OCI-LY7 (cell line): Measurements from ENCODE around the gene L1TD1. TPM values are rescaled to one million over a fixed set of nuclear protein-coding genes. Genes with fewer than 3 reads are reported as not detected.

Experiments
- BruUV-seq: library from RNA; stranded (reverse); fragments of 400-500 nt; replicated peaks from 2 replicates; lab custom pipeline; 2021; lab: Mats Ljungman, UMichigan
- CTCF ChIA-PET: fragments of 300-600 bp; sonication (Branson Sonifier 250); formaldehyde crosslinking; loops from one replicate; lab custom pipeline; 2022; ENCODE audit warnings: antibody characterized with exemption; ENCODE audit not compliant: unreplicated experiment; lab: Charles Lee
- POLR2A ChIA-PET: fragments of 300-600 bp; sonication (Branson Sonifier 250); formaldehyde crosslinking; loops from one replicate; lab custom pipeline; 2022; ENCODE audit warnings: antibody characterized with exemption; lab: Charles Lee
- DNase-seq: peaks from one replicate; pipeline ENCODE4 v3.0.0-alpha.2; 2015; ENCODE audit warnings: low spot score
- H2AFZ ChIP-seq: fragments of 200-600 bp; sonication (generic), shearing (Covaris generic); 2 replicates; pipeline ENCODE4 v1.6.1; 2014; ENCODE audit warnings: mild to moderate bottlenecking, antibody characterized with exemption, low read length, moderate library complexity
- H3K27ac ChIP-seq: fragments of 200-600 bp; sonication (generic); 2 replicates; pipeline ENCODE4 v1.5.1; 2014; ENCODE audit warnings: mixed run types, low read depth, mild to moderate bottlenecking, moderate library complexity, low read length, inconsistent platforms; ENCODE audit not compliant: poor library complexity, severe bottlenecking
- H3K36me3 ChIP-seq: fragments of 200-600 bp; sonication (generic); 2 replicates; pipeline ENCODE4 v1.6.1; 2014; ENCODE audit warnings: mild to moderate bottlenecking, antibody characterized with exemption, low read length, moderate library complexity, mixed read lengths; ENCODE audit not compliant: insufficient read depth
- H3K4me1 ChIP-seq: fragments of 200-600 bp; sonication (generic); 2 replicates; pipeline ENCODE4 v1.5.1; 2014; ENCODE audit warnings: mild to moderate bottlenecking, low read length; ENCODE audit not compliant: insufficient read depth, poor library complexity, severe bottlenecking
- H3K4me2 ChIP-seq: fragments of 200-600 bp; sonication (generic); 2 replicates; pipeline ENCODE4 v1.6.1; 2014; ENCODE audit warnings: mild to moderate bottlenecking, low read length
- H3K4me3 ChIP-seq: fragments of 200-600 bp; sonication (generic); 2 replicates; pipeline ENCODE4 v1.5.1; 2014; ENCODE audit warnings: mild to moderate bottlenecking, low read depth, low read length; ENCODE audit not compliant: poor library complexity, severe bottlenecking
- H3K79me2 ChIP-seq: fragments of 200-600 bp; sonication (generic); 2 replicates; pipeline ENCODE4 v1.6.1; 2016; ENCODE audit warnings: low read depth, mild to moderate bottlenecking, low read length, moderate library complexity, mixed read lengths; ENCODE audit not compliant: insufficient read depth
- H3K9me2 ChIP-seq: fragments of 200-600 bp; sonication (generic); 2 replicates; pipeline ENCODE4 v1.6.1; 2016; ENCODE audit warnings: mild to moderate bottlenecking, low read length, mixed read lengths; ENCODE audit not compliant: insufficient read depth
- H3K9me3 ChIP-seq: fragments of 200-600 bp; sonication (generic); 2 replicates; pipeline ENCODE4 v1.6.1; 2014; ENCODE audit warnings: mild to moderate bottlenecking, mixed run types, low read length, mixed read lengths
- H4K20me1 ChIP-seq: fragments of 200-600 bp; sonication (generic); 2 replicates; pipeline ENCODE4 v1.6.1; 2014; ENCODE audit warnings: mild to moderate bottlenecking, antibody characterized with exemption, low read length, moderate library complexity, mixed read lengths; ENCODE audit not compliant: insufficient read depth
- CTCF ChIP-seq: fragments of 200-600 bp; sonication (generic); conservative IDR thresholded peaks from 2 replicates; pipeline ENCODE4 v1.5.1; 2014; ENCODE audit warnings: mild to moderate bottlenecking, antibody characterized with exemption, low read length, moderate library complexity, mixed read lengths
- EZH2phosphoT487 ChIP-seq: fragments of 200-600 bp; sonication (generic); IDR thresholded peaks from 2 replicates; pipeline ENCODE4 v1.6.1; 2018; ENCODE audit warnings: low read depth, borderline replicate concordance, mild to moderate bottlenecking, mixed run types, antibody characterized with exemption, low read length, moderate library complexity, mixed read lengths
- intact Hi-C: fragments of 100-400 bp; cut with micrococcal nuclease; formaldehyde crosslinking; loops from one replicate; pipeline ENCODE4 v1.10.0; 2022; ENCODE audit not compliant: unreplicated experiment
- total RNA-seq, 2 experiments: library from RNA; depleted of rRNA in 1 of 2; stranded (reverse); fragments of >200 nt in 1 of 2; shearing (Covaris generic) in 1 of 2; gene quantifications; 2 replicates each; pipeline ENCODE4 v1.2.3, GENCODE V29; 2014 to 2022

L1TD1 gene
- total RNA-seq, 2 experiments from 2014 or later, result not detected

DNA sequence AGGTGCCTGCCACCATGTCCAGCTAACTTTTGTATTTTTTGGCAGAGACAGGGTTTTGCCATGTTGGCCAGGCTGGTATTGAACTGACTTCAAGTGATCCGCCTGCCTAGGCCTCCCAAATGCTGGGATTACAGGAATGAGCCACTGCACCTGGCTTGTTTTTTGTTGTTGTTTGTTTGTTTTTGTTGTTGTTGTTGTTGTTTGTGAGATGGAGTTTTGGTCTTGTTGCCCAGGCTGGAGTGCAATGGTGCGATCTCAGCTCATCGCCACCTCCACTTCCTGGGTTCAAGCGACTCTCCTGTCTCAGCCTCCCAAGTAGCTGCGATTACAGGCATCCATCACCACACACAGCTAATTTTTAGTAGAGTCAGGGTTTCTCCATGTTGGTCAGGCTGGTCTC, 7.1 kb upstream of the L1TD1 start:
- H3K4me1 ChIP-seq, result no peaks in the 10 kb centered on the region
- H3K27ac ChIP-seq, result no peak overlapping the region
- TF ChIP-seq CTCF, result no peak
- no peak for TF ChIP-seq EZH2phosphoT487
- no peaks in the 10 kb centered on the region for H3K9me2 ChIP-seq
- H4K20me1 ChIP-seq, result no peaks in the 10 kb centered on the region
- intact Hi-C loops, result no loop called here
- no peak for DNase-seq
- H2AFZ ChIP-seq, result no peak overlapping the region
- H3K79me2 ChIP-seq, result no peaks in the 10 kb centered on the region
- H3K4me2 ChIP-seq, result no peak overlapping the region
- ChIA-PET POLR2A (no interaction called here), CTCF (no interaction called here)
- H3K4me3 ChIP-seq, result no peak overlapping the region
- no peaks in the 10 kb centered on the region for H3K36me3 ChIP-seq
- BruUV-seq, result no TSS peak
- H3K9me3 ChIP-seq, result no peaks in the 10 kb centered on the region

DNA sequence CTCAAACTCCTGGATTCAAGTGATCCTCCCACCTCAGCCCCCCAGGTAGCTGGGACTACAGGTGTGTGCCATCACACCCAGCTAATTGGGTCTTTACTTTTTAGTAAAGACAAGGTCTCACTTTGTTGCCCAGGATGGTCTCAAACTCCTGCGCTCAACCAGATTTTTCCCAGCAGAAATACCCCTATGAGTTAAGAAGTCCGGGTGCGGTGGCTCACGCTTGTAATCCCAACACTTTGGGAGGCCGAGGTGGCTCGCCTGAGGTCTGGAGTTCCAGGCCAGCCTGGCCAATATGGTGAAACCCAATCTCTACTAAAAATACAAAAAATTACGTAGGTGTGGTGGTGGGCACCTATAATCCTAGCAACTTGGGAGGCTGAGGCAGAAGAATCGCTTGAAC, 6.5 kb upstream of the L1TD1 start:
- Histone ChIP-seq H3K36me3 (no peaks in the 10 kb centered on the region), H3K4me2 (no peak overlapping the region), H3K9me2 (no peaks in the 10 kb centered on the region), H4K20me1 (no peaks in the 10 kb centered on the region), H3K4me1 (no peaks in the 10 kb centered on the region), H3K79me2 (no peaks in the 10 kb centered on the region), H2AFZ (no peak overlapping the region), H3K9me3 (no peaks in the 10 kb centered on the region), H3K27ac (no peak overlapping the region), H3K4me3 (no peak overlapping the region)
- intact Hi-C loops, result no loop called here
- CTCF ChIA-PET, result no interaction called here
- no TSS peak for BruUV-seq
- POLR2A ChIA-PET, result no interaction called here
- no peak for TF ChIP-seq EZH2phosphoT487
- no peak for DNase-seq

DNA sequence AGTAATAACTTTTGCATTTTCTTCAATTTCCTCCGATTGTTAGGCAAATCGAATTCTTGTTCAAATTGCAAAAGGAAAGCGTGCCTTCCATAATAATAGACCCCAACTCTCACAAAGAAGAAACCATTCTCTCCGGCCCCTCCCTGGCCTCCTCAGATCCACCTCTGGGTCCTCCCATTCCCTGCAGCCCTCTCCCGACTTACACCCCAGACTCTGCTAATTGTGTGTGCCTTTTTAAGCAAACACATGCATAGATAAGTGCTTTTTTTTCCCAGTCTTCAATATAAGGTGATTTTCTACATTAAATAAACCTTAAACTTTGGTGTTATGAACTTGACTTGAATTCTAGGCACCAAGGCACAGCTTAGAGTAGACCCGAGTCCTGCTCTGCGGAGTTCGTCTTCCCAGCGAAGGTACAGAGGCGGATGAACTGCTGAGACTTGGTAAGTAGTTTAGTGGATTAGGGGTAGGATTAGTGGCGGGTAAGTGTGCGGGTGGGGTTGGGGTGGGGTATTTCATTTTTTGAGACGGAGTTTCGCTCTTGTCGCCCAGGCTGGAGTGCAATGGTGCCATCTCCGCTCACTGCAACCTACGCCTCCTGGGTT, 1.5 kb downstream of the L1TD1 start:
- Histone ChIP-seq H3K4me3 (no peak overlapping the region), H3K79me2 (no peaks in the 10 kb centered on the region), H3K4me1 (no peaks in the 10 kb centered on the region), H3K36me3 (no peaks in the 10 kb centered on the region), H3K27ac (no peak overlapping the region), H2AFZ (no peak overlapping the region), H3K9me3 (no peaks in the 10 kb centered on the region), H3K4me2 (no peak overlapping the region), H3K9me2 (no peaks in the 10 kb centered on the region), H4K20me1 (no peaks in the 10 kb centered on the region)
- CTCF ChIA-PET, result no interaction called here
- intact Hi-C loops, result no loop called here
- no TSS peak for BruUV-seq
- no peak for TF ChIP-seq EZH2phosphoT487
- no peak for TF ChIP-seq CTCF
- no peak for DNase-seq
- POLR2A ChIA-PET, result no interaction called here
